Small intestine (tissue), 7 donors: Measurements from ENCODE around the gene NLRP1. TPM values are rescaled to one million over a fixed set of nuclear protein-coding genes. Genes with fewer than 3 reads are reported as not detected.

ENCODE experiments used
- DNase-seq, 2 donors: peaks; one replicate each; pipeline versions ENCODE4 v3.0.0 to v3.0.0-alpha.2; 2013
- FAIRE-seq: peaks from 2 replicates; lab custom pipeline; 2012; peaks lifted over from hg19 to GRCh38; lab: Jason Lieb, UNC
- H3K27ac ChIP-seq, 3 donors: one replicate each; pipeline ENCODE4 v1.5.1; 2013; ENCODE audit warnings: low read length in 2 of 3, mild to moderate bottlenecking in 2 of 3, control low read depth in 1 of 3, inconsistent platforms in 1 of 3, low read depth in 1 of 3, moderate library complexity in 1 of 3
- H3K27me3 ChIP-seq, 3 donors: one replicate each; pipeline ENCODE4 v1.6.1; 2013; ENCODE audit warnings: low read length in 3 of 3, inconsistent platforms in 1 of 3; ENCODE audit not compliant: control insufficient read depth in 3 of 3, insufficient read depth in 3 of 3
- H3K36me3 ChIP-seq, 3 donors: one replicate each; pipeline ENCODE4 v1.6.1; 2013; ENCODE audit warnings: low read length in 3 of 3, inconsistent platforms in 1 of 3, low read depth in 1 of 3, mild to moderate bottlenecking in 1 of 3, moderate library complexity in 1 of 3; ENCODE audit not compliant: control insufficient read depth in 3 of 3, insufficient read depth in 2 of 3
- H3K4me1 ChIP-seq, 3 donors: one replicate each; pipeline ENCODE4 v1.6.1; 2013; ENCODE audit warnings: low read length in 2 of 3, inconsistent platforms in 1 of 3, low read depth in 1 of 3, mild to moderate bottlenecking in 1 of 3, moderate library complexity in 1 of 3; ENCODE audit not compliant: control insufficient read depth in 3 of 3, insufficient read depth in 2 of 3
- H3K4me3 ChIP-seq, 3 donors: one replicate each; pipeline ENCODE4 v1.5.1; 2013; ENCODE audit warnings: low read length in 3 of 3, control low read depth in 1 of 3, inconsistent platforms in 1 of 3, low read depth in 1 of 3, mild to moderate bottlenecking in 1 of 3, moderate library complexity in 1 of 3
- H3K9me3 ChIP-seq, 2 donors: one replicate each; pipeline ENCODE4 v1.6.1; 2013; ENCODE audit warnings: low read depth in 1 of 2, low read length in 1 of 2; ENCODE audit not compliant: control insufficient read depth in 2 of 2, insufficient read depth in 1 of 2
- WGBS, 3 donors: extraction: QIAGEN DNeasy Blood & Tissue Kit; methylation state at CpG; one replicate each; pipeline ENCODE4 v1.1.7; 2013; 5-methylcytosine and 5-hydroxymethylcytosine counted together
- polyA plus RNA-seq, 4 donors: library from polyadenylated mRNA; stranded (reverse) in 3 of 4; unstranded in 1 of 4; fragments of 200-250 nt in 3 of 4; fragments of 120-200 nt in 1 of 4; gene quantifications; one replicate each; pipeline versions ENCODE4 v1.2.1 to v1.2.3, GENCODE V29; 2013
- donor health status: healthy with polysubstance abuse.
- donor health status: control.
- donor health status: control.
- donor health status: Bipolar disorder and iron deficiency.
- donor health status: healthy.

The NLRP1 gene
- polyA plus RNA-seq, 4 donors: 2.2 to 12.8 (median 8.1) TPM

- Histone ChIP-seq H3K4me1 (peaks cover 0 to 4% (median 0%) of the 10 kb centered on the region in 3 donors), H3K27me3 (no peaks in the 10 kb centered on the region), H3K4me3 (no peak overlapping the region), H3K9me3 (peaks cover 0 to 7% of the 10 kb centered on the region in 2 donors), H3K36me3 (peaks cover 12 to 36% (median 23%) of the 10 kb centered on the region in 3 donors), H3K27ac (no peak overlapping the region)
- FAIRE-seq: no peak
- DNase-seq: no peak
- WGBS, 3 donors: 84 to 88% (median 86%) methylated on average over 6 of the region's 6 CpGs
Measured at GRCh38 chr17:5480962-5481361, 103.3 kb downstream of the NLRP1 start.

- Histone ChIP-seq H3K4me1 (no peaks in the 10 kb centered on the region), H3K27me3 (no peaks in the 10 kb centered on the region), H3K9me3 (peaks cover 0 to 7% of the 10 kb centered on the region in 2 donors), H3K4me3 (no peak overlapping the region), H3K36me3 (peaks cover 20 to 36% (median 28%) of the 10 kb centered on the region in 3 donors), H3K27ac (no peak overlapping the region)
- 93 to 96% (median 95%) methylated on average over 4 of the region's 4 CpGs for WGBS, 3 donors
- no peak for DNase-seq
- no peak for FAIRE-seq
Measured at GRCh38 chr17:5478992-5479391, 105.3 kb downstream of the NLRP1 start.

GRCh38 chr17:5473906-5474305, 110.4 kb downstream of the NLRP1 start:
- WGBS, 3 donors: 92 to 97% (median 93%) methylated on average over 2 of the region's 2 CpGs
- peaks cover 0 to 6% of the 10 kb centered on the region in 2 donors for H3K9me3 ChIP-seq
- H3K27me3 ChIP-seq: no peaks in the 10 kb centered on the region
- H3K4me1 ChIP-seq: no peaks in the 10 kb centered on the region
- no peak for DNase-seq
- peaks cover 15 to 21% (median 20%) of the 10 kb centered on the region in 3 donors for H3K36me3 ChIP-seq
- no peak overlapping the region for H3K27ac ChIP-seq
- FAIRE-seq: no peak
- no peak overlapping the region for H3K4me3 ChIP-seq

DNA sequence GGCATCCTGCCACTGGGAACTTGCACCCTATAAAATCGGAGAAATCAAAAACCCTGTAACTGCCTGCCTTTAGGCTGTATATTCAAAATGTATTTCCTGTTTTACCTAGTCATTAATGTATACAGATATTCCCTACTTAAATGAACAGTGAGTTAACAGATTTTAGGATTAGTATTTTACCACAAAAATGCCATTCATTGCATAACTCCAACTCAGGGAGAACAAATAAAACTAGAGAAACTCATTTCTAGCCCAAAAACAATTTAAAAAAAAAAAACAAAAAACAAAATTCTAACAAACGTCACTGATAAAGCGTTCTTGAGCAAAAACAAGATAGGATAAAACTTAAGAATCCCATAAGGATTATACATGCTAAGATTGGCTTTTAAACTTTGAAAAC, 111.8 kb downstream of the NLRP1 start:
- H3K4me3 ChIP-seq: no peak overlapping the region
- 87 to 94% (median 90%) methylated on average over 3 of the region's 3 CpGs for WGBS, 3 donors
- FAIRE-seq: no peak
- peaks cover 8 to 17% (median 13%) of the 10 kb centered on the region in 3 donors for H3K36me3 ChIP-seq
- H3K27me3 ChIP-seq: no peaks in the 10 kb centered on the region
- DNase-seq: no peak
- no peak overlapping the region for H3K27ac ChIP-seq
- no peaks in the 10 kb centered on the region for H3K4me1 ChIP-seq
- no peaks in the 10 kb centered on the region for H3K9me3 ChIP-seq

DNA sequence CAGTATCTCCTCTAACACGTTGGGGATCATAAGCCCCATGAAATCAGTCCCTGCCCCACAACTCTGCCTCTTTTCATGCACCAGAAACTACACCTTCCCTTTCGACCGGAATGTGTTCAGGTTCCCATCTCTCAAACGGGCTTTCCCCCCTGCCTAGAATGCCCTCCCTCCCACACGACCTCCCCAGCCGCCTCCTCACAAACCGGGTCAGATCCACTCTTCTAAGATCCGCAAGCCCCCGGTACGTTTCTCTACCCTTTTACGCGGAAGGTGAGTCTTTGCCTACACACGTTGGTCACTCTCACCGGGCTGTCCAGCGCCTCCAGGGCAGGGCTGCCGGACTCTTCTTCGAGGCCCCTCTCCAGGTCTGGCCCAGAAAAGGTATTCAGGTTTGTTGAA, 116.2 kb downstream of the NLRP1 start:
- FAIRE-seq: no peak

GRCh38 chr17:5467416-5467815, 116.9 kb downstream of the NLRP1 start:
- Histone ChIP-seq H3K4me1 (peaks cover 0 to 8% (median 4%) of the 10 kb centered on the region in 3 donors), H3K27ac (no peak overlapping the region), H3K27me3 (no peaks in the 10 kb centered on the region), H3K36me3 (peaks cover 0 to 4% (median 0%) of the 10 kb centered on the region in 3 donors), H3K4me3 (peak overlapping the region in 2 of 3 donors; percentile 77 to 85), H3K9me3 (no peaks in the 10 kb centered on the region)
- peak in 1 of 2 donors; percentile 9 for DNase-seq
- FAIRE-seq: no peak
- 3 to 10% (median 8%) methylated on average over 8 of the region's 8 CpGs for WGBS, 3 donors

More for the DNA sequence above, 116.2 kb downstream of the NLRP1 start:
- peak in 1 of 2 donors; percentile 5 for DNase-seq
- peaks cover 1 to 4% (median 1%) of the 10 kb centered on the region in 3 donors for H3K36me3 ChIP-seq
- H3K27me3 ChIP-seq: no peaks in the 10 kb centered on the region
- H3K4me1 ChIP-seq: peaks cover 0 to 8% (median 4%) of the 10 kb centered on the region in 3 donors
- H3K27ac ChIP-seq: peak overlapping the region in 2 of 3 donors; percentile 39 to 82
- H3K9me3 ChIP-seq: no peaks in the 10 kb centered on the region
- H3K4me3 ChIP-seq: peak overlapping the region; percentile 77 to 99 (median 85)
- 0 to 1% (median 1%) methylated on average over 17 of the region's 17 CpGs for WGBS, 3 donors

DNA sequence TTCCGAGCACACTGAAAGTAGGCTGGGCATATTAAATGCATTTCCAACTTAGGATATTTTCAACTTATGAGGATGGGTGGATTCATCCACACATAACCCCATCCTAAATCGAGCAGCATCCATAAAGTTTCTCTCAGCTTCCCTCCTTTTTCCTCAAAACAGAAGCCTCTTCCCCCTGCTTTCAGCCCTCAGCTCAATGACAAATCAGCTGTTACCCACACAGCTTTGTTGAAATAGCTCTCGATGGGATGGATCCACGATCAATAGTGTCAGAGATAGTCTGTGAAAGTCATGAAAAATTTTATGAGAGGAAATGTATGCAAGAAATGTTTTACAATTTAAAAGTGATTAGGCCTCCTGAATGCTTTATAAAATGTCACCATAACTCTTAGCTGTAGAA, 118.0 kb downstream of the NLRP1 start:
- WGBS, 3 donors: 84 to 94% (median 90%) methylated on average over 4 of the region's 4 CpGs
- Histone ChIP-seq H3K36me3 (peaks cover 0 to 3% (median 0%) of the 10 kb centered on the region in 3 donors), H3K27ac (no peak overlapping the region), H3K9me3 (no peaks in the 10 kb centered on the region), H3K4me1 (peaks cover 0 to 8% (median 4%) of the 10 kb centered on the region in 3 donors), H3K27me3 (no peaks in the 10 kb centered on the region), H3K4me3 (no peak overlapping the region)
- DNase-seq (no peak), FAIRE-seq (no peak)

GRCh38 chr17:5464717-5465507, 119.4 kb downstream of the NLRP1 start:
- Histone ChIP-seq H3K4me3 (no peak overlapping the region), H3K27me3 (no peaks in the 10 kb centered on the region), H3K4me1 (peaks cover 0 to 8% (median 4%) of the 10 kb centered on the region in 3 donors), H3K36me3 (peaks cover 0 to 16% (median 0%) of the 10 kb centered on the region in 3 donors), H3K27ac (no peak overlapping the region), H3K9me3 (no peaks in the 10 kb centered on the region)
- no peak for FAIRE-seq
- DNase-seq: no peak
- 85 to 90% (median 88%) methylated on average over 10 of the region's 10 CpGs for WGBS, 3 donors
